HCT116 (cell line): ENCODE results near the gene IFT74. TPM values are rescaled to one million over a fixed set of nuclear protein-coding genes. Genes with fewer than 3 reads are reported as not detected.

Experiments used
- ATAC-seq: fragments of 200-7000 bp; cut with Tn5 transposase; 2 replicates; pipeline ENCODE4 v1.9.1; 2020; ENCODE audit warnings: mild to moderate bottlenecking, moderate library complexity
- BruUV-seq: library from RNA; stranded (reverse); fragments of 400-500 nt; replicated peaks from 2 replicates; lab custom pipeline; 2021; lab: Mats Ljungman, UMichigan
- CTCF ChIA-PET: fragments of 300-600 bp; sonication (Branson Sonifier 250); formaldehyde crosslinking; loops from one replicate; lab custom pipeline; 2021; ENCODE audit warnings: antibody characterized with exemption; lab: Charles Lee
- POLR2A ChIA-PET: fragments of 300-600, 350-600 bp; sonication (Branson Sonifier 250); formaldehyde crosslinking; loops from one replicate; lab custom pipeline; 2021; ENCODE audit warnings: antibody characterized with exemption; lab: Charles Lee
- RAD21 ChIA-PET, 2 experiments: fragments of 300-600 bp; sonication (Branson Sonifier 250); formaldehyde crosslinking; loops; one replicate each; lab custom pipeline; 2023; ENCODE audit warnings: low total read pairs in 2 of 2; ENCODE audit not compliant: uncharacterized antibody in 2 of 2, unreplicated experiment in 2 of 2, low non-redundant PET in 1 of 2; lab: Charles Lee
- DNase-seq: peaks from one replicate; pipeline ENCODE4 v3.0.0-alpha.2; 2010; ENCODE audit warnings: low read depth, low spot score
- H2AFZ ChIP-seq: fragments of 200-600 bp; shearing (Covaris generic), sonication (generic); 2 replicates; pipeline ENCODE4 v1.6.1; 2017; ENCODE audit warnings: low read depth, mixed run types, mixed read lengths, antibody characterized with exemption, low read length; ENCODE audit not compliant: poor library complexity, severe bottlenecking
- H3K27ac ChIP-seq: 2 replicates; pipeline ENCODE4 v1.5.1; 2012; ENCODE audit warnings: low read depth, low read length
- H3K27me3 ChIP-seq: fragments of 200-600 bp; sonication (generic); 2 replicates; pipeline ENCODE4 v1.6.1; 2016; ENCODE audit warnings: mixed run types, low read length, mixed read lengths; ENCODE audit not compliant: insufficient read depth
- H3K36me3 ChIP-seq, 2 experiments: fragments of 200-500 bp in 1 of 2; fragments of 200-600 bp in 1 of 2; sonication (Bioruptor generic) in 1 of 2; sonication (generic) in 1 of 2; 2 replicates each; pipeline versions ENCODE4 v1.5.1 to v1.6.1; 2014 to 2016; ENCODE audit warnings: low read length in 2 of 2, inconsistent platforms in 1 of 2, mixed read lengths in 1 of 2, mixed run types in 1 of 2; ENCODE audit not compliant: insufficient read depth in 2 of 2, control insufficient read depth in 1 of 2
- H3K4me1 ChIP-seq, 2 experiments: fragments of 200-600 bp in 1 of 2; sonication (generic) in 1 of 2; 2 replicates each; pipeline versions ENCODE4 v1.5.1 to v1.6.1; 2012 to 2017; ENCODE audit warnings: low read length in 2 of 2, inconsistent platforms in 1 of 2, mild to moderate bottlenecking in 1 of 2, mixed read lengths in 1 of 2, mixed run types in 1 of 2, moderate library complexity in 1 of 2; ENCODE audit not compliant: insufficient read depth in 2 of 2, control insufficient read depth in 1 of 2
- H3K4me2 ChIP-seq: fragments of 200-600 bp; sonication (generic); 2 replicates; pipeline ENCODE4 v1.6.1; 2017; ENCODE audit warnings: mixed run types, low read length, mixed read lengths
- H3K4me3 ChIP-seq, 2 experiments: fragments of 200-600 bp in 1 of 2; sonication (generic) in 1 of 2; replicated peaks in 1 of 2; 2 replicates each; pipeline ENCODE4 v1.5.1; 2011 to 2016; ENCODE audit warnings: low read length in 2 of 2, control low read depth in 1 of 2, low read depth in 1 of 2, mild to moderate bottlenecking in 1 of 2, mixed read lengths in 1 of 2, mixed run types in 1 of 2
- H3K79me2 ChIP-seq: fragments of 200-600 bp; sonication (generic); 2 replicates; pipeline ENCODE4 v1.6.1; 2017; ENCODE audit warnings: mild to moderate bottlenecking, mixed run types, low read length, moderate library complexity, mixed read lengths; ENCODE audit not compliant: insufficient read depth
- H3K9ac ChIP-seq: fragments of 200-600 bp; sonication (generic); 2 replicates; pipeline ENCODE4 v1.6.1; 2016; ENCODE audit warnings: low read length, mixed read lengths
- H3K9me2 ChIP-seq: fragments of 200-600 bp; sonication (generic), shearing (Covaris generic); 2 replicates; pipeline ENCODE4 v1.6.1; 2017; ENCODE audit warnings: mixed run types, mild to moderate bottlenecking, moderate library complexity; ENCODE audit not compliant: insufficient read depth
- H3K9me3 ChIP-seq, 2 experiments: fragments of 200-500 bp in 1 of 2; fragments of 200-600 bp in 1 of 2; sonication (Bioruptor generic) in 1 of 2; sonication (generic) in 1 of 2; 2 replicates each; pipeline ENCODE4 v1.6.1; 2014 to 2017; ENCODE audit warnings: low read length in 2 of 2, mixed read lengths in 2 of 2, inconsistent platforms in 1 of 2, low read depth in 1 of 2, mild to moderate bottlenecking in 1 of 2, mixed run types in 1 of 2, moderate library complexity in 1 of 2; ENCODE audit not compliant: control insufficient read depth in 1 of 2, insufficient read depth in 1 of 2
- H4K20me1 ChIP-seq: fragments of 200-600 bp; sonication (generic), shearing (Covaris generic); 2 replicates; pipeline ENCODE4 v1.6.1; 2017; ENCODE audit warnings: mixed run types, mild to moderate bottlenecking, moderate library complexity; ENCODE audit not compliant: insufficient read depth
- EZH2 ChIP-seq: fragments of 200-600 bp; sonication (generic); IDR thresholded peaks from 2 replicates; pipeline ENCODE4 v1.6.1; 2017; ENCODE audit warnings: antibody characterized with exemption, mixed run types
- RAD21 ChIP-seq: IDR thresholded peaks from 2 replicates; pipeline ENCODE4 v1.6.1; 2012; ENCODE audit warnings: low read depth, mild to moderate bottlenecking
- SIN3A ChIP-seq: IDR thresholded peaks from 2 replicates; pipeline ENCODE4 v1.6.1; 2012; ENCODE audit warnings: low read depth
- SRF ChIP-seq: IDR thresholded peaks from 2 replicates; pipeline ENCODE4 v1.6.1; 2012; ENCODE audit warnings: low read depth
- intact Hi-C: fragments of 100-400 bp; cut with micrococcal nuclease; formaldehyde crosslinking; loops from 2 replicates; pipeline ENCODE4 v1.10.0; 2022
- total RNA-seq: library from RNA; stranded (reverse); gene quantifications from one replicate; pipeline ENCODE4 v1.2.1, GENCODE V29; 2021; ENCODE audit not compliant: unreplicated experiment
- TF ChIP-seq, protein P1 (sequence below): IDR thresholded peaks from 2 replicates; pipeline ENCODE4 v1.6.1; 2011; ENCODE audit warnings: mild to moderate bottlenecking, low read length, moderate library complexity; ENCODE audit not compliant: insufficient replicate concordance; ENCODE audit errors: extremely low read depth
- TF ChIP-seq, protein P2 (sequence below): IDR thresholded peaks from 2 replicates; pipeline ENCODE4 v1.6.1; 2012

Gene IFT74
- total RNA-seq, 1 experiment from 2014 or later: 18.2 TPM

DNA sequence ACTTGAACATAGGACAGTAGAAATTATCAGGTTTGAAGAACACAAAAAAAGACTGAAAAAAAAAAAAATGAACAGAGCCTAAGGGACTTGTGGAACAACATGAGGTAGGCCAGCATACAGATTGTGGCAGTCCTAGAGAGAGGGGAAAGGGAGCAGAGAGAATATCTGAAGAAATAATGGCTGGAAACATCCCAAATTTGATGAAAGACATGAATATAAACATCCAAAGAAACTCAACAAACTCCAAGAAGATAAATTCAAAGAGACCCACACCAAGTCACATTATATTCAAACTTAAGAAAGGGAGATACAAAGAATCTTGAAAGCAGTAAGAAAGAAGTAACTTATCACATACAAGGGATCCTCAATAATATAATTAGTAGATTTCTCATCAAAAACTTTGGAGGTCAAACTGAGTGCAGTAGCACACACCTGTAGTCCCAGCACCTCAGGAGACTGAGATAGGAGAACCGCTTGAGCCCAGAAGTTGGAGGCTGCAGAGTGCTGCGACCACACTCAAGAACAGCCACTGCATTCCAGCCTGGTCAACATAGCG is 18.3 kb upstream of the IFT74 start:
- ATAC-seq: no peak
- TF ChIP-seq SRF: no peak
- TF ChIP-seq, protein P1, sequence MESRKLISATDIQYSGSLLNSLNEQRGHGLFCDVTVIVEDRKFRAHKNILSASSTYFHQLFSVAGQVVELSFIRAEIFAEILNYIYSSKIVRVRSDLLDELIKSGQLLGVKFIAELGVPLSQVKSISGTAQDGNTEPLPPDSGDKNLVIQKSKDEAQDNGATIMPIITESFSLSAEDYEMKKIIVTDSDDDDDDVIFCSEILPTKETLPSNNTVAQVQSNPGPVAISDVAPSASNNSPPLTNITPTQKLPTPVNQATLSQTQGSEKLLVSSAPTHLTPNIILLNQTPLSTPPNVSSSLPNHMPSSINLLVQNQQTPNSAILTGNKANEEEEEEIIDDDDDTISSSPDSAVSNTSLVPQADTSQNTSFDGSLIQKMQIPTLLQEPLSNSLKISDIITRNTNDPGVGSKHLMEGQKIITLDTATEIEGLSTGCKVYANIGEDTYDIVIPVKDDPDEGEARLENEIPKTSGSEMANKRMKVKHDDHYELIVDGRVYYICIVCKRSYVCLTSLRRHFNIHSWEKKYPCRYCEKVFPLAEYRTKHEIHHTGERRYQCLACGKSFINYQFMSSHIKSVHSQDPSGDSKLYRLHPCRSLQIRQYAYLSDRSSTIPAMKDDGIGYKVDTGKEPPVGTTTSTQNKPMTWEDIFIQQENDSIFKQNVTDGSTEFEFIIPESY: no peak
- no peak for TF ChIP-seq SIN3A
- ChIA-PET CTCF (no interaction called here), RAD21 (no interaction called here), POLR2A (no interaction called here)
- Histone ChIP-seq H3K27ac (no peak overlapping the region), H3K79me2 (peaks cover 93% of the 10 kb centered on the region), H3K9me3 (no peaks in the 10 kb centered on the region; a peak in 2 of 4 replicates), H3K9ac (no peak overlapping the region), H3K27me3 (no peaks in the 10 kb centered on the region), H3K36me3 (no peaks in the 10 kb centered on the region; a peak in 1 of 4 replicates), H4K20me1 (peaks cover 4% of the 10 kb centered on the region; the same call in 1 of the 2 replicates), H3K4me3 (no peak overlapping the region), H3K9me2 (no peaks in the 10 kb centered on the region), H2AFZ (no peak overlapping the region), H3K4me2 (no peak overlapping the region), H3K4me1 (no peaks in the 10 kb centered on the region)
- intact Hi-C loops: no loop called here
- DNase-seq: no peak
- no TSS peak for BruUV-seq

DNA sequence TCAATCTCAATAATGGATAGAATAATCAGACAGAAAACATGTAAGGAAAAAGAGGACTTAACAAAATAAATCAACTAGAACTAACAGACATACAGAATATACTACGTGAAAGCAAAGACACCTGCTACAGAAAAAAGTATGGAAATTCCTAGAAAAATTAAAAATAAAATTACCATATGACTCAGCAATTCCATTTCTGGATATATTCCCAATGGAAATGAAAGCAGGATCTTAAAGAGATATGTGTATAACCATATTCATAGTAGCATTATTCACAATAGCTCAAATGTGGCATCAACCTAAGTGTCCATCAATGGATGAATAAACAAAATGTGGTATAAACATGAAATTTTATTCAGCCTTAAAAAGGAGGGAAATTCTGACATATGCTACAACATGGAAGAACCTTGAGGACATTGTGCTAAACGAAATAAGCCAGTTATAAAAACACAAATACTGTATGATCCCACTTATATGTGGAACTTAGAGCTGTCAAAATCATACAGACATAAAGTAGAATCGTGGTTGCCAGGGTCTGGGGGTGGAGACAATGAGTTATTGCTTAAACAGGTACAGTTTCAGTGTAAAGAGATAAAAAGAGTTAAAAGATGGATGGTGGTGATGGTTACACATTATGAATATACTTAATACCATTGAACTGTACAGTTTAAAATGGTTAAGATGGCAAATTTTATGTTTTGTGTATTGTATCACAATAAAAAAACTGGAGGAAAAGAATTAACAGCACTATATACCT is 16.1 kb upstream of the IFT74 start:
- no peak overlapping the region for H3K27ac ChIP-seq

More for the DNA sequence above, 16.1 kb upstream of the IFT74 start:
- DNase-seq (no peak), ATAC-seq (no peak)
- ChIA-PET POLR2A (no interaction called here), RAD21 (no interaction called here), CTCF (no interaction called here)
- Histone ChIP-seq H3K9me2 (no peaks in the 10 kb centered on the region), H2AFZ (no peak overlapping the region), H3K4me2 (no peak overlapping the region), H3K9ac (no peak overlapping the region), H3K4me3 (no peak overlapping the region), H3K9me3 (no peaks in the 10 kb centered on the region; a peak in 2 of 4 replicates), H3K4me1 (peaks cover 0 to 2% of the 10 kb centered on the region in 2 experiments; a peak in 3 of 4 replicates), H3K27me3 (no peaks in the 10 kb centered on the region), H4K20me1 (peaks cover 4% of the 10 kb centered on the region; the same call in 1 of the 2 replicates), H3K36me3 (peaks cover 0 to 5% of the 10 kb centered on the region in 2 experiments; a peak in 1 of 4 replicates), H3K79me2 (peaks cover 100% of the 10 kb centered on the region)
- BruUV-seq: no TSS peak
- no peak for TF ChIP-seq RAD21
- TF ChIP-seq EZH2: no peak
- TF ChIP-seq, protein P2, sequence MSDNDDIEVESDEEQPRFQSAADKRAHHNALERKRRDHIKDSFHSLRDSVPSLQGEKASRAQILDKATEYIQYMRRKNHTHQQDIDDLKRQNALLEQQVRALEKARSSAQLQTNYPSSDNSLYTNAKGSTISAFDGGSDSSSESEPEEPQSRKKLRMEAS: no peak
- no peak for TF ChIP-seq SIN3A
- intact Hi-C loops: no loop called here
